H9 (cell line): ENCODE data around the gene DNM1. TPM values are rescaled to one million over a fixed set of nuclear protein-coding genes. Genes with fewer than 3 reads are reported as not detected.
"Not testable (repeated sequence)": the region's sequence is repeated elsewhere in the genome, so short reads cannot be mapped to it uniquely, and the experiment has no call there.

ENCODE experiments used
- DNase-seq: peaks from one replicate; pipeline ENCODE4 v3.0.0-alpha.2; 2017
- H2AFZ ChIP-seq: one replicate; pipeline ENCODE4 v1.6.1; 2013; ENCODE audit warnings: mild to moderate bottlenecking, low read length, control low read depth, moderate library complexity
- H2AK5ac ChIP-seq: 2 replicates; pipeline ENCODE4 v1.6.1; 2013; ENCODE audit warnings: low read length, control low read depth, mixed read lengths; ENCODE audit not compliant: insufficient read length
- H2BK120ac ChIP-seq: one replicate; pipeline ENCODE4 v1.6.1; 2013; ENCODE audit warnings: low read depth, mild to moderate bottlenecking, low read length, control low read depth, inconsistent platforms; ENCODE audit not compliant: poor library complexity, severe bottlenecking
- H2BK12ac ChIP-seq: 2 replicates; pipeline ENCODE4 v1.6.1; 2013; ENCODE audit warnings: low read length, control low read depth, mixed read lengths, low read depth; ENCODE audit not compliant: insufficient read length
- H2BK15ac ChIP-seq: 2 replicates; pipeline ENCODE4 v1.6.1; 2013; ENCODE audit warnings: low read depth, low read length, control low read depth
- H2BK20ac ChIP-seq: one replicate; pipeline ENCODE4 v1.6.1; 2013; ENCODE audit warnings: low read depth, mild to moderate bottlenecking, low read length, control low read depth, inconsistent platforms; ENCODE audit not compliant: poor library complexity, severe bottlenecking
- H2BK5ac ChIP-seq: 2 replicates; pipeline ENCODE4 v1.6.1; 2013; ENCODE audit warnings: low read length, control low read depth, mixed read lengths; ENCODE audit not compliant: insufficient read length
- H3K14ac ChIP-seq: 2 replicates; pipeline ENCODE4 v1.6.1; 2013; ENCODE audit warnings: low read length, control low read depth; ENCODE audit not compliant: insufficient read depth
- H3K18ac ChIP-seq: 2 replicates; pipeline ENCODE4 v1.6.1; 2013; ENCODE audit warnings: low read depth, mild to moderate bottlenecking, mixed read lengths, low read length, control low read depth; ENCODE audit not compliant: insufficient read length
- H3K23ac ChIP-seq: 2 replicates; pipeline ENCODE4 v1.6.1; 2013; ENCODE audit warnings: low read length, control low read depth, mixed read lengths, low read depth; ENCODE audit not compliant: insufficient read length
- H3K23me2 ChIP-seq: 2 replicates; pipeline ENCODE4 v1.6.1; 2013; ENCODE audit warnings: low read depth, mild to moderate bottlenecking, mixed read lengths, low read length, control low read depth; ENCODE audit not compliant: insufficient read length, poor library complexity, severe bottlenecking
- H3K27ac ChIP-seq: 2 replicates; pipeline ENCODE4 v1.5.1; 2013; ENCODE audit warnings: low read length, control low read depth, mixed read lengths, low read depth; ENCODE audit not compliant: insufficient read length
- H3K27me3 ChIP-seq: 2 replicates; pipeline ENCODE4 v1.6.1; 2013; ENCODE audit warnings: low read length, control low read depth, inconsistent platforms; ENCODE audit not compliant: insufficient read depth
- H3K4ac ChIP-seq: 2 replicates; pipeline ENCODE4 v1.6.1; 2013; ENCODE audit warnings: low read depth, mild to moderate bottlenecking, control low read depth, inconsistent platforms, low read length, moderate library complexity
- H3K4me1 ChIP-seq: 2 replicates; pipeline ENCODE4 v1.6.1; 2013; ENCODE audit warnings: low read length, control low read depth, inconsistent platforms; ENCODE audit not compliant: insufficient read depth
- H3K4me2 ChIP-seq: 2 replicates; pipeline ENCODE4 v1.6.1; 2013; ENCODE audit warnings: low read length, control low read depth, mixed read lengths; ENCODE audit not compliant: insufficient read length, insufficient read depth
- H3K56ac ChIP-seq: 2 replicates; pipeline ENCODE4 v1.6.1; 2013; ENCODE audit warnings: low read depth, mild to moderate bottlenecking, mixed read lengths, low read length, control low read depth; ENCODE audit not compliant: insufficient read length
- H3K79me1 ChIP-seq: 2 replicates; pipeline ENCODE4 v1.6.1; 2013; ENCODE audit warnings: low read depth, mild to moderate bottlenecking, moderate library complexity, low read length, control low read depth, inconsistent platforms; ENCODE audit not compliant: insufficient read depth, poor library complexity, severe bottlenecking
- H3K79me2 ChIP-seq: 2 replicates; pipeline ENCODE4 v1.6.1; 2013; ENCODE audit warnings: low read length, control low read depth, inconsistent platforms; ENCODE audit not compliant: insufficient read depth
- H3K9ac ChIP-seq: 2 replicates; pipeline ENCODE4 v1.6.1; 2013; ENCODE audit warnings: low read length, control low read depth, mixed read lengths; ENCODE audit not compliant: insufficient read length; ENCODE audit errors: extremely low read depth
- H3K9me3 ChIP-seq: one replicate; pipeline ENCODE4 v1.6.1; 2013; ENCODE audit warnings: low read depth, low read length, inconsistent platforms; ENCODE audit not compliant: control insufficient read depth
- H3T11ph ChIP-seq: one replicate; pipeline ENCODE4 v1.6.1; 2013; ENCODE audit warnings: mild to moderate bottlenecking, low read length, control low read depth, inconsistent platforms
- H4K20me1 ChIP-seq: one replicate; pipeline ENCODE4 v1.6.1; 2013; ENCODE audit not compliant: control insufficient read depth, insufficient read length, insufficient read depth
- H4K5ac ChIP-seq: 2 replicates; pipeline ENCODE4 v1.6.1; 2013; ENCODE audit warnings: low read depth, mild to moderate bottlenecking, mixed read lengths, low read length, control low read depth; ENCODE audit not compliant: insufficient read length
- H4K8ac ChIP-seq: replicated peaks from 2 replicates; pipeline ENCODE4 v1.6.1; 2013; ENCODE audit warnings: low read length, control low read depth, mixed read lengths, low read depth; ENCODE audit not compliant: insufficient read length
- H4K91ac ChIP-seq: 2 replicates; pipeline ENCODE4 v1.6.1; 2013; ENCODE audit warnings: low read depth, mild to moderate bottlenecking, moderate library complexity, mixed read lengths, low read length, control low read depth; ENCODE audit not compliant: insufficient read length
- H3K27ac Mint-ChIP-seq, 3 experiments: 2 replicates in 2 of 3; 3 replicates in 1 of 3; pipeline ENCODE4 v1.8.0; 2020 to 2021; ENCODE audit warnings: mixed read lengths in 3 of 3, mild to moderate bottlenecking in 1 of 3, moderate library complexity in 1 of 3
- H3K27me3 Mint-ChIP-seq: 2 replicates; pipeline ENCODE4 v1.8.0; 2021; ENCODE audit warnings: low read depth, mild to moderate bottlenecking, moderate library complexity, mixed read lengths
- H3K36me3 Mint-ChIP-seq, 3 experiments: 2 replicates in 2 of 3; 3 replicates in 1 of 3; pipeline ENCODE4 v1.8.0; 2020 to 2021; ENCODE audit warnings: low read depth in 3 of 3, mixed read lengths in 3 of 3; ENCODE audit not compliant: insufficient read depth in 1 of 3
- H3K4me1 Mint-ChIP-seq, 2 experiments: 2 replicates each; pipeline ENCODE4 v1.8.0; 2020; ENCODE audit warnings: mixed read lengths in 2 of 2
- H3K4me3 Mint-ChIP-seq, 2 experiments: 2 replicates in 1 of 2; 3 replicates in 1 of 2; pipeline ENCODE4 v1.8.0; 2020 to 2021; ENCODE audit warnings: mild to moderate bottlenecking in 2 of 2, mixed read lengths in 2 of 2, moderate library complexity in 1 of 2
- H3K9me3 Mint-ChIP-seq, 2 experiments: 2 replicates in 1 of 2; 3 replicates in 1 of 2; pipeline ENCODE4 v1.8.0; 2020; ENCODE audit warnings: mild to moderate bottlenecking in 2 of 2, mixed read lengths in 2 of 2, moderate library complexity in 1 of 2
- WGBS: extraction: QIAGEN DNeasy Blood & Tissue Kit; methylation state at CpG from one replicate; pipeline ENCODE4 v1.1.7; 2013; ENCODE audit warnings: missing lambda C conversion rate, low lambda C conversion rate, mixed read lengths; ENCODE audit not compliant: insufficient read length; ENCODE audit errors: extremely low coverage; 5-methylcytosine and 5-hydroxymethylcytosine counted together
- total RNA-seq: library from RNA; stranded (reverse); gene quantifications from 2 replicates; pipeline ENCODE4 v1.2.1, GENCODE V29; 2021
- TF ChIP-seq, protein P1 (sequence below): fragments of 200-600 bp; sonication (generic); conservative IDR thresholded peaks from 3 replicates; pipeline ENCODE4 v1.8.0; 2021; ENCODE audit warnings: antibody characterized with exemption, mild to moderate bottlenecking

Gene DNM1
- total RNA-seq, 1 experiment from 2014 or later, result 58.0 TPM

DNA sequence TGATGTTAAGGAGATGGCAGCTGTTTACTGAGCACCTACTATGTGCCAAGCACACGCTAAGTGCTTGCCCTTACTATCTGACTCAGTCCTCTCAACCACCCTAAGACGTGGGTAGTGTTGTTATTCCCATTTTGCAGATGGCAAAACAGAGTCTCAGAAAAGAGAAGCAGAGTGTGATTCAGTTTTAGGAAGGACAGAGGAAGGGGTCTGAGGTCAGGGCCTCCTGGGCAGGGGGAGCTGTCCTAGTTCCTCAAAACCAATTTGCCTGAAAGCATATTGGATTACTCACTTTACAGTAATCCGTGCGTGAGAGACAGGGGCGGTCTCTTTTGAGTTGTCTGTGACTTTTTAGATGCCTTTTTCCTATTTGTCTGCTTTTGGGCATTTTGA is 23.2 kb downstream of the DNM1 start:
- H3K23me2 ChIP-seq, result no peaks in the 10 kb centered on the region
- H3K9ac ChIP-seq, result no peak overlapping the region
- no peak overlapping the region for H3K14ac ChIP-seq
- Mint-ChIP-seq H3K27ac (no peak overlapping the region), H3K27me3 (no peaks in the 10 kb centered on the region), H3K4me1 (no peaks in the 10 kb centered on the region; a peak in 1 of 4 replicates), H3K36me3 (peaks cover 11 to 25% (median 16%) of the 10 kb centered on the region in 3 experiments), H3K4me3 (no peak overlapping the region), H3K9me3 (no peaks in the 10 kb centered on the region)
- H4K20me1 ChIP-seq, result no peaks in the 10 kb centered on the region
- H3K4me2 ChIP-seq, result no peak overlapping the region
- H2BK12ac ChIP-seq, result no peak overlapping the region
- no peaks in the 10 kb centered on the region for H3K79me2 ChIP-seq
- no peak overlapping the region for H4K5ac ChIP-seq
- H3T11ph ChIP-seq, result no peak overlapping the region
- WGBS, result no CpG with 5 or more reads among the region's 5 CpGs
- H3K18ac ChIP-seq, result no peak overlapping the region
- DNase-seq, result no peak
- H2BK20ac ChIP-seq, result no peak overlapping the region
- H3K56ac ChIP-seq, result no peak overlapping the region
- no peak overlapping the region for H3K23ac ChIP-seq
- no peak overlapping the region for H2BK5ac ChIP-seq
- H3K27me3 ChIP-seq, result no peaks in the 10 kb centered on the region
- H2BK15ac ChIP-seq, result no peak overlapping the region
- no peak overlapping the region for H2BK120ac ChIP-seq
- H3K4me1 ChIP-seq, result no peaks in the 10 kb centered on the region
- H3K4ac ChIP-seq, result no peak overlapping the region
- TF ChIP-seq, protein P1, sequence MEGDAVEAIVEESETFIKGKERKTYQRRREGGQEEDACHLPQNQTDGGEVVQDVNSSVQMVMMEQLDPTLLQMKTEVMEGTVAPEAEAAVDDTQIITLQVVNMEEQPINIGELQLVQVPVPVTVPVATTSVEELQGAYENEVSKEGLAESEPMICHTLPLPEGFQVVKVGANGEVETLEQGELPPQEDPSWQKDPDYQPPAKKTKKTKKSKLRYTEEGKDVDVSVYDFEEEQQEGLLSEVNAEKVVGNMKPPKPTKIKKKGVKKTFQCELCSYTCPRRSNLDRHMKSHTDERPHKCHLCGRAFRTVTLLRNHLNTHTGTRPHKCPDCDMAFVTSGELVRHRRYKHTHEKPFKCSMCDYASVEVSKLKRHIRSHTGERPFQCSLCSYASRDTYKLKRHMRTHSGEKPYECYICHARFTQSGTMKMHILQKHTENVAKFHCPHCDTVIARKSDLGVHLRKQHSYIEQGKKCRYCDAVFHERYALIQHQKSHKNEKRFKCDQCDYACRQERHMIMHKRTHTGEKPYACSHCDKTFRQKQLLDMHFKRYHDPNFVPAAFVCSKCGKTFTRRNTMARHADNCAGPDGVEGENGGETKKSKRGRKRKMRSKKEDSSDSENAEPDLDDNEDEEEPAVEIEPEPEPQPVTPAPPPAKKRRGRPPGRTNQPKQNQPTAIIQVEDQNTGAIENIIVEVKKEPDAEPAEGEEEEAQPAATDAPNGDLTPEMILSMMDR, result no peak
- H3K79me1 ChIP-seq, result no peaks in the 10 kb centered on the region
- H3K27ac ChIP-seq, result no peak overlapping the region
- no peak overlapping the region for H2AFZ ChIP-seq
- no peak overlapping the region for H4K8ac ChIP-seq
- no peak overlapping the region for H4K91ac ChIP-seq
- H3K9me3 ChIP-seq, result no peaks in the 10 kb centered on the region
- no peak overlapping the region for H2AK5ac ChIP-seq

DNA sequence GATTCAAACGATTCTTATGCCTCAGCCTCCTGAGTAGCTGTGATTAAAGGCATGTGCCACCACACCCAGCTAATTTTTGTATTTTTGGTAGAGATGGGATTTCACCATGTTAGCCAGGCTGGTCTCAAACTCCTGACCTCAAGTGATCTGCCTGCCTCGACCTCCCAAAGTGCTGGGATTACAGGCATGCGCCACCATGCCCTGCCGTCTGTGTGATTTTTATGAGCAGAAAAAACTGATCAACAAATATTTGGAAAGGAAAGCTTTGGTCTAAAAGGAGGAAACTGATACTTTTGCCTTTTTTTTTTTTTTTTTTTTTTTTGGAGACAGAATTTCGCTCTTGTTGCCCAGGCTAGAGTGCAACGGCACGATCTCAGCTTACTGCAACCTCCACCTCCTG is 27.7 kb downstream of the DNM1 start:
- not testable (repeated sequence) for H3K9me3 Mint-ChIP-seq, H3K23me2 ChIP-seq, H4K20me1 ChIP-seq, H3K23ac ChIP-seq, H3K9ac ChIP-seq, H4K8ac ChIP-seq, H3K18ac ChIP-seq, DNase-seq, H3K4me3 Mint-ChIP-seq, H3K9me3 ChIP-seq, H3K14ac ChIP-seq, H2BK15ac ChIP-seq, H2BK12ac ChIP-seq, H4K5ac ChIP-seq, H3K79me2 ChIP-seq, H3K4me2 ChIP-seq, H2BK5ac ChIP-seq, H3K4me1 Mint-ChIP-seq, H3K4ac ChIP-seq, H3K27me3 Mint-ChIP-seq, H3K27ac Mint-ChIP-seq, H3K56ac ChIP-seq, H2BK20ac ChIP-seq, H3K27me3 ChIP-seq, H3K79me1 ChIP-seq, H4K91ac ChIP-seq, H3T11ph ChIP-seq, H2AFZ ChIP-seq, H3K27ac ChIP-seq, H2AK5ac ChIP-seq, H3K4me1 ChIP-seq, H2BK120ac ChIP-seq
- no CpG with 5 or more reads among the region's 7 CpGs for WGBS
- peaks cover 2 to 17% (median 3%) of the 10 kb centered on the region in 3 experiments; a peak in 6 of 7 replicates for H3K36me3 Mint-ChIP-seq
